HG03060 (cell line): ENCODE measurements around the gene CCDC88C.

Source experiments
- ATAC-seq: cut with Tn5 transposase; IDR thresholded peaks from one replicate; pipeline ENCODE4 v1.9.1; 2021; ENCODE audit warnings: low read depth, moderate number of reproducible peaks; ENCODE audit not compliant: unreplicated experiment

Gene CCDC88C

DNA sequence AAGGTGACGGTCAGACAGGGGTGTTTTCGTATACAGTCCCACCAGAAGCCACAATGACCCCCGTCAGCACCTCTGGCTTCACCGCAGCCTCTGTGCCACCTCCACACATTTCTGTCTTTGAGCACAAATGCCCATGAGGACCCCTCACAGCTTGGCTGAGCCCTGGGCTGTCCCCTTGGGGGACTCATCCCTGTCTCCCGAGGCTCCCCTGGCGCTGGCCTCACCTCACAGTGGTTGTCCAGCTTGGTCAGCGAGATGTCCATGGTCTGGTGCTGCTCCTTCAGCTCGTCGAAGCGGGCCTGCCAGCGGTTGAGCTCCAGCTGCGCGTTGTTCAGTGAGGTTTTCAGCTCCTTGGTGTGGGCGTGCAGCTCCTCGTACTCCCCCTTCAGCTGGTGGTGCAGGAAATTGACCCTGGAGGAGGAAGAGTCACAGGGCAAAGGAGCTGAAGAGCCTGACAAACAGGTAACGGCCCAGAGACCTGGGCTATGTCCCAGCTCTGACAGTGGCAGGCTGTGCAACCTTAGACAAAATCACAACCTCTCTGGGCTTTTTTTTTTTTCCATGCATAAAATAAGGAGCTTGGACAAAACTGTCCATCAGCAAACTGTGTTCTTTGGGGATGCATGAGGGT lies 120.4 kb downstream of the CCDC88C start:
- ATAC-seq, result no peak

DNA sequence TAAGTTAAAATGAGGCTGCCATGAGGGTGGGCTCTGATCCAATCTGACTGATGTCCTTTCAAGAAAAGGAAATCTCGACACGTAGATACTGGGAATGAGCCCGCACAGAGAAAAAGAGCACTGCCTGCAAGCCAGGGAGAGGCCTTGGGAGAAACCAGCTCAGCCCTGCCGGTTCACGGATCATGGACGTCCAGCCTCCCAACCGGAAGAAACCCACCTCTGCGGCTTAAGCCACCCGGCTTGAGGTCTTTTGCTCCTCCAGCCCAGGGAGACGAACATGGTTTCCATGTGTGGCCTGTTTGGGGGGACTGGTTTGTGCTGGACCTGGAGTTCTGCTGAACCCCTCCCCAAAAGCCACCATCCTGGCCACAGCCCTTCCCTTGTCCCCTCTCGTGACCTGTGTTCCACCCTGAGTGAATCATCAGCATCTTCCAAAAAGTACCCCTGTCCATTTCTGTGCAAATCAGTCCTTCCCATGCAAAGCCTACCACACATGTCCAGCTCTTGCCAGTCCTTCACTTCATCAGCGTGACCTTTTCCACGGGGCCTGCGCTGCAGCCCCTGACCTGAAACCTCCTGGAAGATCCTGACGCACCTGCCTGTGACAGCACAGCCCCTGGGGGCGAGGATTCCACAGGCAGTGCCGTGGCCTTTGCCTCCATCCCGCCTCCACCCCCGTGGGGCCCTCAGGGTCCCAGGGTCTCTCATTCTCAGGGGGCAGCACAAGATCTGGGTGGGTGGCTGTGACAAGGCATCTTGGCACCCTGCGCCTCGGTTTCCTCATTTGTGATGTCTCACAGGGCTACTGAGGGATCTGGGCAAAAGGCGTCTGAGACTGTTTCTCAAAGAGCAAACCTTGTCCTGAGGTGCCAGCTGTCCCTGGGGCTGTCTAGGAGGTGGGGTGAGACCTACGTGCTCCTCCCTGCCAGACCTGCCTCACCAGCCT lies 121.5 kb downstream of the CCDC88C start:
- ATAC-seq, result no peak

DNA sequence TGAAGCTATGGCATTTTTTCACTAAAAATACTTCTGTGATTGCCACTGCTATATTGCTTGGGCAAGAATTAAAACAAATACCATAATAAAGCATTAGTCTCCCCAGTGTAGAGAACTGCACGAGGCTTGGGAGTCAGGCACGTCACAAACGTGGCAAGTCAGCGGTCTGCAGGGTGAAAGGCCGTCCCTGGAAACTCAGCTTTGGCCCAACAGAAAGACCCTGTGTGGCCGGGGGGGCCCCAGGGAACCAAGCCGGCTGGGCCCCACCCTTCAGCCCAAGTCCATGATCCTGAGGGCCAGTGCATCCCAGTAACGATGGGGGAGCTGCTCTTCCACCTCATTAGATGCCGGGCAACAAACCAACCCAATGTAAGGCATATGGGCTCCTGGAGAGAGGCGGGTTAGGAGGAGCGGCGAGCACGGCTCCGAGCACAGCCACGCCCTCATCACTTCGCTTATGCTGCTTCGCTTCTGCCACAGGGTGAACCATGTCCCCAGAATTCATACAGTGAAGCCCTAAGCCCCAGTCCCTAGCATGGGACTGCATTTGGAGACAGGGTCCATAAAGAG lies 122.3 kb downstream of the CCDC88C start:
- no peak for ATAC-seq

DNA sequence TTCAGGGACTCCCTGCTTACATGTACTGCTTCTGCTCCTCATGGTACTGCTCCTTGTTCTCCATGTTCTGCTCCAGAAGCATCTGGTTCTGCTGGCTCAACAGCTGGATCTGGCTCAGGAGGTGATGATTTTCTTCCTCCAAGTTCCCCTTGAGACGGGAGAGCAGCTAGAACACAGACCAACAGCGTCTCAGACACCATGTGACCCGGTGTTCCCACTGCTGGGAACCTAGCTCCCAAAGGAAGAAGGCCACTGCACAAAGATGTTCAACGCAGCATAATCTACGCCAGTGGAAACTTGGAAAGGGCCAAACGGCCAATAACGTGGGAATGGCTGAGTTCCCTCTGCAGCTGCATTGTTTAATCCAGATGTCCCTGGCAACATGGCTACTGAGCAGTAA lies 123.5 kb downstream of the CCDC88C start:
- no peak for ATAC-seq

DNA sequence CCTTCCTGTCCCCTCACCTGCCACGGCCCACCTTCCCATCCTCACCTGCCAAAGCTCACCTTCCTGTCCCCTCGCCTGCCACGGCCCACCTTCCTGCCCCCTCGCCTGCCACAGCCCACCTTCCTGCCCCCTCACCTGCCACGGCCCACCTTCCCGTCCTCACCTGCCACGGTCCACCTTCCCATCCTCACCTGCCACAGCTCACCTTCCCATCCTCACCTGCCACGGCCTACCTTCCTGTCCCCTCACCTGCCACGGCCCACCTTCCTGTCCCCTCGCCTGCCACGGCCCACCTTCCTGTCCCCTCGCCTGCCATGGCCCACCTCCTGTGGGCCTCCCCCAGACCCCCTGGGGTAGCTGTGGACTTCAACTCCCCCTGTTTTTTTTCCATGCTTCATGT lies 124.3 kb downstream of the CCDC88C start:
- ATAC-seq, result no peak

DNA sequence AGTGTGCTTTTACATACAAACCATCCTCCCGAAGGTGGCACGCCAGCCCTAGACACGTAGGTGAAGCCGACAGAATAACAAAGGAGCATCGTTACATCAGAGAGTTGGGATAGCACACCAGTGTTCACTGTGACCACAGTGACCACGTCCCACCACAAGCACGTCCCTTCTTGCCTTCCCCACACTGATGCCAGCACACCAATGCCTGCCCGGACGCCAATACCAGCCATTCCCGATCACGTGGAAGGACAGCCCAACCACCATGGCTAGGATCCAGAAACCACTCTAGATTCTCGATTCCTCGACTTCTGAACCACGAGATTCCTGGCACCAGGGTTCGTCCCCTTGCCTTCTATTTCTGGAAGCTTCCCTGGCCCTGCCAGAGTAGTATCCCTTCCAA lies 125.1 kb downstream of the CCDC88C start:
- no peak for ATAC-seq

DNA sequence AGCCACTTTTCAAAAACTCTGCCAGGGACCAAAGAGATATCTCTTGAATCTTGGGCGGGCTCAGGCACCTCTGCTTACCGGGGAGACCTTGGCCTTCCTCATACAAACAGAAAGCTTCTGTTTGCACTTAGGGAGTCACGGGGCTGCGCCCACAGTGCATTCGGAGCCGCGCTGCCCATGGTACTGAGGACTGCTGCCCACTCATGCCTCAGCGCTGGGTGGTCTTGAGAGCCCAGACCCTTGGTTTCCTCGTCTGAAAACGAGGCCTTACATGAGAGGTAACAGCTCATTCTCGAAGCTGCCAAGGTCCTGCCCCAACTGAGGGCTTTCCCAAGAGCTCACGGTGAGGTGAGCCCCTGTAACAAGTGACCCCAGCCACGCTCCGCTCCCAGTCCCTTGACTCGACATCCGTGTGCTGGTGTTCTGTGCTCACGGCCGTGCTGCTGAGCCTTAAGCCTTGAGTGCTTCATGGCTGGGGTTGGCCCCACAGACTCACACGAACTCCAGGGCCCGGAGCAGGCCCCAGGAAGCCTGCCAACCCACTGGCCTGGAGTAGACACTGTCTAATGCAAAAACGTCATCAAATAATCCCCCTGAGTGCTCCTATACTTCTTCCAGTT lies 125.7 kb downstream of the CCDC88C start:
- no peak for ATAC-seq

DNA sequence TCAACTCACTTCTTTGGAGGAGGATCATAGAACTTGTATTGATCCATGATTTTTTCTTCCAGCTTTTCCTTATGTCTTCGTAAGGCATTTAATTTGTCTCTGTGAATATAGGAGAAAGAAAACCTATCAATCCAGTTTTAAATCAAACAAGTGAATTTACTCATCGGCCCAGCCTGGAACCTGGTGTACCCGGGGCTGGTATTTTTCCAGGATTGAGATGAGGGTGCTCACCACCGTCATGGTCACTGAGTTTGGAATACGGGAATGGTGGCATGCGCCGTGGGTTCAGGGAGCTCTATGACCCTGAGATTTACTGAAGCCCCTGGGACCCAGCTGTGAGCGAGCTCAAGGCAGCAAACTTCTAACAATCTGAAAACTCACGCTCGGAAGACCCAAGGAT lies 126.6 kb downstream of the CCDC88C start:
- ATAC-seq, result no peak

DNA sequence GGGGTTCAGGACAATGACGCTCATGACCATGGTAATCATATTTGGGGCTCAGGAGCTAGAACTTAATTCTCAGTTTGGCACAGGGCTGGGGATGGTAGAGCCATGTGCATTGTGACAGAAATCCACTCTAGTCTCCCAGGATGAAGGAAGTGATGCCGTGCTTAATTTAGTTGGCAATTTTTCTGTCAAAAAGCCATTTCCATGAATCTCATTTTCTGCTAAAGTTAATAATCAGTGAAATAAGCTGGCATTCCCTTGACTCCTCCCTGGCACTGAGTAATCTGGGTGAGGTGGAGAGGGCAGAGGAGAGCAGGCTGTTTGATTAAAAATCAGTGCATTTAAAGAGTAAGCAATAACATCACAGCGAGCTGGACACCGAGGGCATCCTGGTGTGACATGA lies 128.2 kb downstream of the CCDC88C start:
- ATAC-seq, result no peak

DNA sequence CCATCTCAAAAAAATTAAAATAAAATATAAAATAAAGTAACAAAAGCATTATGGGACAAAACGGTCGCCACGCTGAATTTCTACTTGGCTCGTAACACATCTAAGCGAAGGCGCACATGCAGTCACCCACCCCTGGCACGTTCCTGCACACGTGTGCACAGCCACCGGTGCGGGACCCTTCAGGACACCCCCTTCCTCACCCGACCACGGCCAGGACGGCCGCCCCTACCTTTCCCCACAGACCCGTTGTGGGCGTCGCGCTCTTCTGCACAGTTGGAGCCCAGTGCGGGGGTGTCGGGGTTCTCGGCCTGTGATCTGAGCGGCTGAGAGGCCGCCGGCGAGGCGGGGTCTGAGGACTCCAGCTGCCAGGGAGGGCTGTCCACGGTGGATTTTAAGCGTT lies 128.7 kb downstream of the CCDC88C start:
- no peak for ATAC-seq

DNA sequence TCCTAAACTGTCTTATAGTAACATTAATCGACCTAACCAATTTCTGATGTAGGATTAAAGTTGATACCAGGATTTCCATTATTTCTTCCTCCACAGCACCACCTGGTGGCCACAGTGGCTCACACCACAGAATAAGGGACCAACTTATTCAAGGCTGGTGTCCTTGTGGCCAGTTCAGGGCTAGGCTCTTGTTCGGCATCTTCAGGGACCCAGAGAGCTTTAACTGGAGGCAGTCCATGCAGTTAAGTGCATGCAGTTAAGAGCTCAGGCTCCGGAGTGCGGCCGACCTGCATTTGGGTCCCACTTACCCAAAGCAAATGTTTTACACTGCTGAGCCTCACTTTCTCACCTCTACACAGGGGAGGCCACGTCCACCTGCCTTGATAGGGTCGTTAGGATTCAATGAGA lies 131.1 kb downstream of the CCDC88C start:
- no peak for ATAC-seq

DNA sequence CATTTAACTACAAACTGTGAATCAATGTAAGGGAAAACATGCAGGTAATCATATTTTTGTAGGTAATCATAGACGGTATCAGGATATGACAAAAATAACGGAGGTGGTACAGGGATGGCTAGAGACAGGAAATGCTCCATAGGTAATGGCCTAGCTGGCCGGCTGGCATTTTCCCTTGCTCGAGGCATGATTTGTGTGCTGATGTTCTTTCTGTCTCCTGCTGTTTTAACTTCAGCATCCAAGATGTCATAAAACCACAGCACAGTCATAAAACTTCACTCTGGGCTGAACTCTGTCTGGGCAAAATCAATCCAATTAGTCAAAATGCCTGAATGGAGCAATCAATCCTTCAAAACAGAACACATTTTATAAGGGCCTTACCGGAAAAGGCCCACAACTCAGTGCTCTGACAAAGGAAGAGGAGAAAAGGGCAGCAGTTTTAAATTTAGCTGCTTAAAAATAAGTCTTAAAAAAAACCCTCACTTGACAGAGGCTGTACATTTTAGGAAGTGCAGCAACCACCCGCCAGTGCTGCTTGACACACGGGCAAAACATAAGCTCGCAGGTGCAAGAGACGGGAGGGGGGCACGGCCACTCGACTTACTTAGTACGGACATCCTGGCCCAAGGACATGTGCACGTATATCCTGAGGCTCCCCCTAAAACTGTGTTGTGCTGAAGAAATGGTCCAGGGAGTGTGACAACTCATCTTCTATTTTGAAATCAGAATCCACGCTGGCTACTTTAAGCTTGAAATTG lies 132.7 kb downstream of the CCDC88C start:
- ATAC-seq, result no peak

DNA sequence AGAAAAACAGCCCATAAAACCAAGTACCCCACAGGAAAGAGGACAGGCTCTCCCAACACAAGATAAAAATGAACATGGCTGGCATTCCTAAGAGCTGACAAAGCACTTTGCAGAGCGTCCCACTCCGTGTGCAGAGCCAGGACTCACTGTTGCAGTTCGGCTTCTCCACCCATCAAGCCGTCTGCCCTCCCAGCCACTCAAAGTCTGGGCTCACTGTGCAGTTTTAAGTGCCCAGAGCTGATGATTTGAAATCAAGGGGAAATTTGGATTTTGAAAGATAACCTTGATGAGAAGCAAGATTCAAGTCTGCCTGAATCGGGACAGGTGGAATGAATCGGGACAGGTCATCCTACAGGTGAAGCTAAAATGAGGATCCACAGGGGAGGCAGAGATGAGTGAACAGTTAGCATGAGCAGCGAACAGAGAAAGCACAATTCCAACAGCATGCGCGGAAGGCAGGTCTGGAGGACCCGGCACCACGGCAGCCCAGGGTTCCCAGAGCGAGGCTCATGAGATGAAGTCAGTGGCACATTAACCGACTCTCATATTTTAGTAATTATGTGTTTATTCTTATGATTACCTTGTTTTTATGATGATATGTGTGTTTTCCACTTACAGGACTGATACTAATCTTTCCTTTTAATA lies 133.4 kb downstream of the CCDC88C start:
- ATAC-seq, result no peak

DNA sequence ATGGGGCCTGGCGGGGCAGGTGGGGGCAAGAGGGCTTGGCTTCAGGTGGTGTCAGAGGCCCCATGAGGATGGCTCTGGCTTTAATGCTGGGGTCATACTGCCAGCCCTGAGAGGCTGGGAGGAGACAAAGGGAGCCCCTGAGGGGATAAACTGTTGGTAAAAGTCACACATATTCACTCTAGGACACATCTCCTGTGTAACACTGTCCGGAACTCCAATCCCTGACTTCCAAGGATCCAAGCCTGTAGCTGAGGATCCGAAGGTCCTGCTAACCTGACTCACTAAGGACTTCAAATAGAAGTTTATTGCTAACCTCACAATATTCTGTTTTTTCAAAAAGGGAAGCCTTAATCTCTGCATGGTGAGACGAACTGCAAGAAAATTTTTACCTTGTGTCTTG lies 134.0 kb downstream of the CCDC88C start:
- ATAC-seq, result no peak

DNA sequence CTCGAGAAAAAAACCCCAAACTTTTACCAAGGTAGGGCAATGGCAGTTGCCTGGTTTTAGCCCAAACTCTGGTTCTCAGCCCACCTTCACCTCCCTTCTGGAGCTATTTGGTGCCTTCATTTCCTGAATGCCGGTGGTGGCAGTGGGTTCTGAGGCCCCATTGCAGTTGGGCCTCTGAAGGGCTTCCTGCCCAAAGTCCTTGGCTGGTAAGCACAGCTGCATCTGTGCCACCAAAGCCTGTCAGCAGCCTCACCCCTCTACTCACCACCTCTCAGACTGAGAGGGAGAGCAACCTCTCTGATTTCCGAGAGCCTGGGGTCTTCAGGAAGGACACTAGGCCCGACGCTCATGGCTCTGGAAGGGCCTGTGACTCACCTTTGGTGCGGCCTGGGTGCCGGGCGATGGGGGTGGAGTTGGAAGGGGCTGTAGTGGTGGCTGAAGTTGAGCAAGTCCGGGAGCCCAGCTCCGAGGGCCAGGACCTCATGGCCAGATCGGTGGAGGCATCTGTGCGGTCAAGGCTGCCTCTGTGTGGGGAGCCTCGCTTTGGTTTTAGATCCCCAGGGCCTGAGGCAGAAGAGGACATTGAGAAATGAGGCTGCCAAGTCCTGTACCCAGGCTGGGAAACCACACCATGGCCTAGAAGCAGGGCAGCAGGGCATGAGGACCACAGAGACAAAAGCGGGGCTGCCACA lies 134.5 kb downstream of the CCDC88C start:
- ATAC-seq, result no peak

DNA sequence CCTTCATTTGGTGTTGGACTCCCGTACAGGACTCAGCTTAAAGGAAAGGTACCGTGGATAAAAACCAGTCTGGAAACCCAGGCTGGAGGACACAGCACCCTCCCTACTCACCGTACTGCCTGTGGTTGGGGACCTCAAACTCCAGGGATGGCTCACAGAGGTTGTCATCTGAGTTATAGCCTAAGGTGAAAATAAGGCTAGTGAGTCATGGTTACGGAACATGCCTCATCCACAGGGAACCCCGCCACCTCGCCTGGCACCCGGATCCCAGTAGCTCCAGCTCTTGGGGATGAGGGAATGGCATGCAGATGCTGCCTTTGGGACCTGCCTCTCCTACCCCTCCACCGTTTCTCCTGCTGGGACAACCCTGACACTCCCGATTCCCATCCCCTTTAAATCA lies 136.3 kb downstream of the CCDC88C start:
- ATAC-seq, result no peak

DNA sequence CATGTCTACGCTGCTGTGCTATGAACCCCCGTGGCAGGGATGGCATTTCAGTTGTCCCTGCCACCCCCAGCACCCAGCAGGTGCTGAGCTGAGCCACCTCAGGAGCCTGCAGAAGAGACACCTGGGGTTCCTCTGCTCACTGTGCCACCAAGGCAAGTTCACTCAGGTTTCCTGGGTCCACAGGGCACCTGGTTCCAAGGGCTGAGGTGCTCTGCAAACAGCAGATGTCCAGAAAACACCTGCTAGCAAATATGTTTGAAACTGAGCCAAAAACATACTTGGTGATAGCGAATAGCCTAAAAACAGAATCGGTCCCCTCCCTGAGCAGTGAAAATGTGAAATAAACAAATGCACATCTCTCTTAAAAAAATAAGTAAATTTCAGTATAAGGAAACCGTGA lies 137.5 kb downstream of the CCDC88C start:
- no peak for ATAC-seq

DNA sequence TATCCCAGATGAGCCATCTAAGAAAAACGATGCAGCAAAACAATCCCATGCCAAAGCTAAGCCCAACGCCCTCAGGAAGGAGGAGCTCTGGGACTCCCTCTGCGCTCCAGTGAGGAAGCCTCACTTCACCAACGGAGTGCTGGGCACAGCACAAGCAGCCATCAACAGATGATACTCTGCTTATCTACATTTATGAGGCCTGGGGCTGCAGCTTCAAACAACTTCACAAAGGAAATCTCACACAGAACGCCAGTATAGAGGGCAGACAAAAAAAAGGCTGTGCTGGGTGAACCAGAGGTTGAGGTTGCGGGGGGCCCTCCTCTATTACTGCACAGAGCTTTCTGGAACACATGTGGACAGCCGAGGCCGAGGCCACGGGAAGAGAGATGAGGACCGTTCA lies 138.3 kb downstream of the CCDC88C start:
- ATAC-seq, result no peak

DNA sequence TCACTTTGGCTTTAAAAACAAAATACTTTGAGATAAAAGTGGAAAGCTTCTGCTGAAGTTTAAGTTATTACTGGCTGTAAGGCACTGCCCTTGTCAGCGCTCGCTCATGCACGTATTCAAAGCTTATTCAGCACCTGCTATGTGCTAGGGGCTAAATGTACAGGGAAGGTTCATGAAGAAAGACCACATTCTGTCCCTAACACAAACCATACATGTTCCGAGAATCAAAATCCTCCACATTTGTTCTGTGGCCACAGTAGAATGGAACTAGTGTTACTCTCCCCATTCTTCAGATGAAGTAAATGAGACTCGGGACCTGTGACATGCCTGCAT lies 139.3 kb downstream of the CCDC88C start:
- no peak for ATAC-seq
